Stimulated activated memory B cell treated with anti-CD40 and anti-IgM and Interleukin-4, amounts not matched to agents 10 μg/mL and 1 μg/mL and 100 μg/mL, for 72 hours (primary cell): Measurements from ENCODE around the gene LIX1L.
A peak's percentile ranks its signal among the peaks of the same experiment; 100 is the strongest.

Experiments used
- ATAC-seq: fragments of 150-1000 bp; cut with Tn5 transposase; 2 replicates; pipeline ENCODE4 v1.10.0; 2021
- H3K27ac Mint-ChIP-seq: one replicate; pipeline ENCODE4 v1.8.0; 2022; ENCODE audit warnings: mild to moderate bottlenecking, mixed read lengths
- H3K27me3 Mint-ChIP-seq: one replicate; pipeline ENCODE4 v1.8.0; 2022; ENCODE audit warnings: mixed read lengths
- H3K36me3 Mint-ChIP-seq: one replicate; pipeline ENCODE4 v1.8.0; 2022; ENCODE audit warnings: mixed read lengths
- H3K4me1 Mint-ChIP-seq: one replicate; pipeline ENCODE4 v1.8.0; 2022; ENCODE audit warnings: mixed read lengths
- H3K4me3 Mint-ChIP-seq: one replicate; pipeline ENCODE4 v1.8.0; 2022; ENCODE audit warnings: mild to moderate bottlenecking, moderate library complexity, mixed read lengths
- H3K9me3 Mint-ChIP-seq: one replicate; pipeline ENCODE4 v1.8.0; 2022; ENCODE audit warnings: mixed read lengths

Gene LIX1L

DNA sequence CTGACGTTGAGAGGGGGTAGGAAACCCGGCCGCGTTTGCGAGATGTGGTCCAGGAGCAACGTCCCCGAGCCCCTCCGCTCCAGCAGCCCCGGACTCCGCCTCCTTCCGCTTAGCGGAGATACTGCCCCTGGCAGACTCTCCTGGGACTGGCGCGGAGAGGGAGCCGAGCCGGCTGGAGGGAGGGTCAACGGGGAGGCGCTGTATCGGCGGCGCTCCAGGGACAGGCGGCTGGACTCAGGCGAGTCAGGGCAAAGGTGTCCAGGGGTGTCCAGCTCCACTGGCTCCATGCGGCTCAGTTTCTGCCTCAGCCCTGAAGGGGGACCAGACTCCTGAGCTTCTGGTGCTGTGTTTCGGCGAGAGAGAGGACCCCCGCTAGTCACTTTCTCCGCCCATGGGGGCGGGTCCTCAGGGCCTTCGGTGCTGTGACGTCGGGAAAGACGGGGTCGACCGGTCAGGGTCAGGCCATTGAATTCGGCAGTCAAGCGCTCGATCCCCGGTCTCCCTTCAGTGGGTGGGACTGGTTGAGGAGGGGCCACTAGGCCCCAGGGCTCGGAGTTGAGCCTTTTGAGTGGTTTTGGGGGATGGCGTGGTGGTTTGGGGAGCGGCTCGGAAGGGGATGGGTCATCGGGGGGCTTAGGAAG, 2.8 kb upstream of the LIX1L start:
- Mint-ChIP-seq H3K4me3 (peak overlapping the region; percentile 85), H3K27ac (peak overlapping the region; percentile 86), H3K27me3 (no peaks in the 10 kb centered on the region), H3K9me3 (no peaks in the 10 kb centered on the region), H3K4me1 (peaks cover 81% of the 10 kb centered on the region), H3K36me3 (no peaks in the 10 kb centered on the region)
- ATAC-seq, result no peak

DNA sequence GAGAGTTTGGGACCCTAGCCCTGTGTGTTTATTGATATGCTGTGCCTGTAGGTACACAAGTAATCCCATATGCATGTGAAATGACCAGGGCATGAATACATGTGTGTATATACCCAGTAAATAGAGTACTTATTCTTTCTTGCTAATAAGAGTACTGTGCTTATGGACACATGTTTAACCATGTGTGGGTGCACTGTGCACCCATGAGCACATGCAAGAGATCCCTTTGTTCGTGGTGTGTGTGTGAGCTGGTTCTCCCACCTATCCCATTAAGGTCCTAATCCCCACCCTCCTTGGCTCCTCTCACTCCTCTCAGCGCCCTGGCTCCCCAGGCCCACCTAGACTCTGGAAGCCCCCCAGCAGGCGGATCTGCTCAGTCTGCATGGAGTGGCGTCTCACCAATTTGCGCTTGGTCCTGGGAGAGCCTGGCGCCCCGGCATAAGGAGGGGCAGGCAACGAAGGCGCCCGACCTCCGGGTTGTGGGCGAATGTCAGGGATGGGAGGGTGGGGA, 2.2 kb upstream of the LIX1L start:
- Mint-ChIP-seq H3K4me3 (peak overlapping the region; percentile 85), H3K4me1 (peaks cover 82% of the 10 kb centered on the region), H3K36me3 (no peaks in the 10 kb centered on the region), H3K27ac (peak overlapping the region; percentile 86), H3K27me3 (no peaks in the 10 kb centered on the region), H3K9me3 (no peaks in the 10 kb centered on the region)
- no peak for ATAC-seq

DNA sequence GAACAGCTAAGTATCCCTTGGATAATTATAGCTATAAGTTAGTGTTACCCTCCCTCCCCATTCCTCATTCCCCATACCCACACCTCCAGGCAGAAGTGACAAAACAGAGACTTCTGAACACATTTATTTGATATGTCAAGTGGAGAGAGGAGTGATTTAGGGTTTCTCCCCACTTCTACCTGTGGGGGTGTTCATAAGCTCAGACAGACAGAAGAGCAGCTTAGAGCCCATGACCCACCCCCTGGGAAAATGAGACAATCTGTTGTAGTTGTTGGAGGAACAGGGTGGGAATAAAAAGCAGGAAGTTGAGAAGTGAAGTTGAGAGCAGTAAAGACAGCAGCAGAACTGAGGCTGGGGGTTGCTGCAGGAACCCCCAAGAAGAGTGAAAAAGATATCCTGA, 1.5 kb upstream of the LIX1L start:
- no peak for ATAC-seq
- H3K27ac Mint-ChIP-seq, result peak overlapping the region; percentile 3
- H3K9me3 Mint-ChIP-seq, result no peaks in the 10 kb centered on the region
- no peaks in the 10 kb centered on the region for H3K27me3 Mint-ChIP-seq
- no peak overlapping the region for H3K4me3 Mint-ChIP-seq
- peaks cover 83% of the 10 kb centered on the region for H3K4me1 Mint-ChIP-seq
- no peaks in the 10 kb centered on the region for H3K36me3 Mint-ChIP-seq

DNA sequence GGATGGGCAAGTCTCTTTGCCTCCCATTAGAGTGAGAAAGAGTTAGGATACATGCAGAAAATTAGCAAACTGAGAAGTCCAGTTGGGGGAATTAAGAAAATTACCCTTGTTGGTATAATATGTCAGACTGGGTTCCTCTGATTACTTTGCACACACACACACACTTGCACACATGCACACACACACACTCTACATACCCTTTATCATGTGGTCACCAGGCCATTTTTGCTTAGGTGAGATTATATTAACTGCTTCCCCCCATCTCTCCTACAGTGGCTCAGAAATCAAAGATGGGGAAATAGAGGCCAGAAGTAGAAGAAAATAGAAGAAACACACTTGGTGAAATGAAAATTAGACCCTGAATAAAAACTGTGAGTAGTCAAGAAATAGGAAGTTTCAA, 917 bp upstream of the LIX1L start:
- H3K27me3 Mint-ChIP-seq, result no peaks in the 10 kb centered on the region
- H3K27ac Mint-ChIP-seq, result peak overlapping the region; percentile 81
- H3K36me3 Mint-ChIP-seq, result no peaks in the 10 kb centered on the region
- peaks cover 83% of the 10 kb centered on the region for H3K4me1 Mint-ChIP-seq
- ATAC-seq, result no peak
- no peak overlapping the region for H3K4me3 Mint-ChIP-seq
- no peaks in the 10 kb centered on the region for H3K9me3 Mint-ChIP-seq

DNA sequence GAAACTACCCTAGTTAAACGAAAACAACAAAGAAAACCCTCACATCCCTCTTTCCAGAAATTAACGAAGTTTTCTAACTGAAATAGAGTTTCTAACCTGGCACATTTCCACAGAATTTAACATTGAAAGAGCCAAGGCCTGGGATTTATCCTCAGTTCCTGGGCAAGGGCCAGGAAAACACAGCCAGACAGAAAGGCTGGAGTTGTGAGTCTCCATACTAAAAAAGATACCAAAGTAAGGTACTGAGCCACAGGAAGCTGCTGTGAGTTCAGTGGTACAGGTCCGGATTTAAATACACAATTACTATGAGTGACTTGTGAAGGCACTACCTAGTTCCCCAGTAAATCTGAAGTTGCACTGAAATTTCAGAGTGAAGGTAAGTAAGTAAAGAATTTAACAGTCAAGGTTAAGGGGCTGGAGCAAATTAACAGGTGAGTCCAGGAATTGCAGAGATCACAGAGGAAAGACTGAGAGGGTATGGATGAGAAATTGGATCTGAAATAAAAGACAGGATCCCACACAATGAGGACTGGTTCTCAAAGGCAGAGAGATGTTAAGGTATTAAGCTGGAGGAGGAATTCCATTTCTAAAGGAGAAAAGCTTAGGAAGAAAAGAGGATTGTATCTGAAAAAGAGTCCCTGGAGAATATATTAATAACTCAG, 905 bp downstream of the LIX1L start:
- H3K4me3 Mint-ChIP-seq, result peak overlapping the region; percentile 97
- ATAC-seq, result no peak

DNA sequence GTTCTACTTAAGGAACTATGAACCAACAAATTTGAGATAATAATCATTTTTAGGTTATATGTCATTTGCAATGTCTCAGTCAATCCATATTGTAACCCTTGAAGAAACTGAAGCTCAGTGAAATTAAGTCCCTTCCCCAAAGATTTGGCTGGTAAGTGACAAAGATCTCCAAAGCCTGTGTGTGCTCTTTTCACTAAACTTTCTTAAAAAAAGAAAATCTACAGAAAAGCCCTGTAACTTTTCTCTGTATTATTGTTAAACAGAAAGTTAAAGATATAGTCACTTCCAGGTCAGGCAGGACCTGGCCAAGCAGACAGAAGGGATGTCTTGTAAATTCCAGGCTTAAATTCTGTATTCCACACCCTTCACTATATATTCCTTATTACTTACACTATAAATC, 1.5 kb downstream of the LIX1L start:
- peak overlapping the region; percentile 81 for H3K27ac Mint-ChIP-seq
- H3K36me3 Mint-ChIP-seq, result no peaks in the 10 kb centered on the region
- ATAC-seq, result no peak
- H3K9me3 Mint-ChIP-seq, result no peaks in the 10 kb centered on the region
- H3K27me3 Mint-ChIP-seq, result no peaks in the 10 kb centered on the region
- H3K4me3 Mint-ChIP-seq, result peak overlapping the region; percentile 97
- H3K4me1 Mint-ChIP-seq, result peaks cover 72% of the 10 kb centered on the region

More for the DNA sequence above, 905 bp downstream of the LIX1L start:
- peak overlapping the region; percentile 81 for H3K27ac Mint-ChIP-seq
- no peaks in the 10 kb centered on the region for H3K9me3 Mint-ChIP-seq
- H3K36me3 Mint-ChIP-seq, result no peaks in the 10 kb centered on the region
- no peaks in the 10 kb centered on the region for H3K27me3 Mint-ChIP-seq
- peaks cover 72% of the 10 kb centered on the region for H3K4me1 Mint-ChIP-seq

DNA sequence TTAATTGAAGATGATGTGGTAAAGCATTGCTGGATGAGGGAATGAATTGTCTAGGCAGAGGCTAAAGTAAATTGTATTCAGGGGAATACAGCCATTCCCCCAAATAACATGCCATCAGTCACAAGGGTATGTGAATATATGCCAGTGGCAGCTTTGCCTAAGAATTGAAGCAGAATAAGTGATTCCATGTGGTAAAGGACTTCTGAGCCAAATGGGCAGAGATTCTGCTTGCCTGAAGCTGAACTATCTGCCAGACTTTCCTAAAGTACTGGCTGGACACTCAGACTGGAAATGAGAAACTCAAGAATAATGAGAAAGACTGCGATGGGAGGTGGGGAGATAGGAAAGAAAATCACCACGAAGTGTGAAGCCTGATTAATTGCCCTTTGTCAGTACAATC, 2.4 kb downstream of the LIX1L start:
- ATAC-seq, result no peak
- no peak overlapping the region for H3K4me3 Mint-ChIP-seq
- no peaks in the 10 kb centered on the region for H3K36me3 Mint-ChIP-seq
- H3K4me1 Mint-ChIP-seq, result peaks cover 63% of the 10 kb centered on the region
- no peaks in the 10 kb centered on the region for H3K9me3 Mint-ChIP-seq
- H3K27ac Mint-ChIP-seq, result no peak overlapping the region
- H3K27me3 Mint-ChIP-seq, result no peaks in the 10 kb centered on the region

DNA sequence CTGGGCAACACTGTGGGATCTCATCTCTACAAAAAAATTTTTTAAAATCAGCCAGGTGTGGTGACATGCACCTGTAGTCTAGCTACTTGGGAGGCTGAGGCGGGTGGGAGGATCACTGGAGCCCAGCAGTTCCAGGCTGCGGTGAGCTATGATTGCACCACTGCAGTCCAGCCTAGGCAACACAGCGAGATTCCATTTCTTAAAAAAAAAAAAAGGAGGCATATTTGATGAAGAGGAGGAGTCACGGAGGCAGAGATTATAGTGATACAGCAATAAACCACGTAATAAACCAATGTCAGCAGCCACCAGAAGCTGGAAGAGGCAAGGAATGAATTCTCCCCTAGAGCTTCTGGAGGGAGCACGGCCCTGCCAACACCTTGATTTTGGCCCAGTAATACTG, 4.0 kb downstream of the LIX1L start:
- Mint-ChIP-seq H3K27me3 (no peaks in the 10 kb centered on the region), H3K4me1 (peaks cover 53% of the 10 kb centered on the region), H3K4me3 (no peak overlapping the region), H3K9me3 (no peaks in the 10 kb centered on the region), H3K36me3 (peaks cover 5% of the 10 kb centered on the region), H3K27ac (no peak overlapping the region)
- ATAC-seq, result no peak

DNA sequence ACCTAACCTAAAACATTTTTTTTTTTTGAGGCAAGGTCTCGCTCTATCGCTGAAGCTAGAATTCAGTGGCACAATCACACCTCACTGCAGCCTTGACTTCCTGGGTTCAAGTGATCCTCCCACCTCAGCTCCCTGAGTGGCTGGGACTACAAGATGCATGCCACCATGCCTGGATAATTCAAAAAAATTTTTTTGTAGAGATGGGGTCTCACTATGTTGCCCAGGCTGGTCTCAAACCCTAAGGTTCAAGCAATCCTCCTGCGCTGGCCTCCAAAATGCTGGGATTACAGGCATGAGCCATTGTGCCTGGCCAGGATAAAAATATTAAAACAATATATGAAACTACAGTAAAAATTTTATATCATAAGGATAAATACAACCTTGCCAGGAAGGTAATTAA, 4.9 kb downstream of the LIX1L start:
- no peak for ATAC-seq
- Mint-ChIP-seq H3K27ac (no peak overlapping the region), H3K9me3 (no peaks in the 10 kb centered on the region), H3K27me3 (no peaks in the 10 kb centered on the region), H3K4me1 (peaks cover 44% of the 10 kb centered on the region), H3K4me3 (no peak overlapping the region), H3K36me3 (peaks cover 5% of the 10 kb centered on the region)

DNA sequence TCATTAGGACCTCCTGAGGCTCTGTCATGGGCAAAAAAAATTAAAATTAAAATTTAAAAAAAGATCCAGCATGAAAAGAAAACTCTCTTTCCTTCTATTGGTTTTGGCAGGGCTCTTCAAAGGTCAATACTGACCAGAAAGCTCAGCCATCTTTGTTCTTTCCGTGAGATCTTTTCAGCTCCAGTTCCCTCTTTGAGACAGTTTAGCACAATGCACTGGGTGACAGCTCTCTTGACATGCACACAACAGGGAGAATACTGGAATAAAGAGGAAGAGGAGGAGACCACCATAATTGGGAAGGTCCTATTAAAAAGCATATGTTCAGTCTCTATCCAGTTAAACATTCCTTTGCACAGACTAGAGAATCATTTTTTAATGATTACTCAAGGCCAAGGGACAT, 6.3 kb downstream of the LIX1L start:
- H3K27ac Mint-ChIP-seq, result no peak overlapping the region
- ATAC-seq, result no peak
- peaks cover 13% of the 10 kb centered on the region for H3K36me3 Mint-ChIP-seq
- H3K9me3 Mint-ChIP-seq, result no peaks in the 10 kb centered on the region
- H3K4me3 Mint-ChIP-seq, result no peak overlapping the region
- no peaks in the 10 kb centered on the region for H3K27me3 Mint-ChIP-seq
- H3K4me1 Mint-ChIP-seq, result peaks cover 33% of the 10 kb centered on the region

DNA sequence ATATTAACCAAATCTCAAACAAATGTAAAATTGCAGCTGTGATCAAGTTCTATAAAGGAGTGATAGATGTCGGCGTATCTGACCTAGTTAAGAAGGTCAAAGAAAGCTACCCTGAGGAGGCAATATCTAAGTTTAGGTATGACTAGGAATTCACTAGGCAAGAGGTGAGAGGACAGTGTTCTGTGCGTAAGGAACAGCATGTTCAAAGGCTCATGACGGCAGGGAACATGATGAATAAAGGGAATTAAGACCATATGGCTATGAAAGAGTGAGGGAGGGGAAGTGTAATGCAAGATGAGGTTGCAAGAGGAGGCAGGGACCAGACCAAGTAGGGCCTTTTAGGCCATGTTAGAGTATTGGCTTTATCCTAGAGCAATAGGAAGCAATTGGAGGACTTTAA, 8.6 kb downstream of the LIX1L start:
- H3K9me3 Mint-ChIP-seq, result no peaks in the 10 kb centered on the region
- no peak overlapping the region for H3K4me3 Mint-ChIP-seq
- ATAC-seq, result no peak
- peaks cover 17% of the 10 kb centered on the region for H3K4me1 Mint-ChIP-seq
- peaks cover 22% of the 10 kb centered on the region for H3K36me3 Mint-ChIP-seq
- no peaks in the 10 kb centered on the region for H3K27me3 Mint-ChIP-seq
- peak overlapping the region; percentile 2 for H3K27ac Mint-ChIP-seq

DNA sequence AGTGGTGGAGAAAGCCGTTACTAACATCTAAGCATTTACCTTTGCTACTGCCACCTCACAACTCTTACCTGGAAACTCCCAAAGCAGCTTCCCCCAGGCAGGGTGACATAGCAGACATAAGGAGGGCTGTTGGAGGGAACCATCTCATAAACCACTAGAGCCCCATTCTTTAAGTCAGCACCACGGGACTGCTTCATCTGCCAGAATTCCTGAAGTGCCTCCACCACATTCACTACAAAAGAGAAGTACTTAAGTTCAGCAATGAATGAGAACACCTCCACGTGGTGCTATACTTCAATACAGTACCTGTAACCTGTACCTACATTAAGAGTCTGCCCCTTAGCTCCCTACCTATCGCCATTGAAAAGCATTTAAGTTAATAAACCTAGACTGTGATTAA, 10.3 kb downstream of the LIX1L start:
- Mint-ChIP-seq H3K4me3 (no peak overlapping the region), H3K27ac (no peak overlapping the region), H3K4me1 (peaks cover 7% of the 10 kb centered on the region), H3K27me3 (no peaks in the 10 kb centered on the region), H3K9me3 (no peaks in the 10 kb centered on the region), H3K36me3 (peaks cover 30% of the 10 kb centered on the region)
- no peak for ATAC-seq

DNA sequence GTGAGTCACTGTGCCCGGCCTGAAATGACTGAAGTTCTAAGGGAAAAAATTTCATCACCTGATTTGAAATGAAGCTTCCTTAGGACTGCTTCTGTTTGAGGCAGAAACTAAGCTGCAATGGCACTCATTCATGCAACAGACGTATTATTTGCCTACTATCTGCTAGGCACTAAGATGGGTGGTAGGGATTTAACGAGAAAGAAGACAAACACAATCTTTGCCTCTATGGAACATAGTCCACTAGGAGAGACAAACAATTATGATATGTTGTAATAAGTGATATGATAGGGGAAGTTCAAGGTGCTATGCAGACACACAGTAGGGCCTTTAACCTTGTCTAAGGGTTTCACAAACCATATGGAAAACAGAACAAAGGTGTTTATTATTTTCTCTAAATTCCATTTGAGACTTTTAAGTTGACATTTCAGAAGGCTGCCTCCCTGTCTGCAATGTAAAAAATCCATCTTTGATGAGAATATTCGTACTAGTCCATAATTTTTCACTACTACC, 11.3 kb downstream of the LIX1L start:
- peaks cover 1% of the 10 kb centered on the region for H3K4me1 Mint-ChIP-seq
- no peak for ATAC-seq
- H3K27ac Mint-ChIP-seq, result no peak overlapping the region
- no peaks in the 10 kb centered on the region for H3K9me3 Mint-ChIP-seq
- peaks cover 37% of the 10 kb centered on the region for H3K36me3 Mint-ChIP-seq
- H3K4me3 Mint-ChIP-seq, result no peak overlapping the region
- H3K27me3 Mint-ChIP-seq, result no peaks in the 10 kb centered on the region

DNA sequence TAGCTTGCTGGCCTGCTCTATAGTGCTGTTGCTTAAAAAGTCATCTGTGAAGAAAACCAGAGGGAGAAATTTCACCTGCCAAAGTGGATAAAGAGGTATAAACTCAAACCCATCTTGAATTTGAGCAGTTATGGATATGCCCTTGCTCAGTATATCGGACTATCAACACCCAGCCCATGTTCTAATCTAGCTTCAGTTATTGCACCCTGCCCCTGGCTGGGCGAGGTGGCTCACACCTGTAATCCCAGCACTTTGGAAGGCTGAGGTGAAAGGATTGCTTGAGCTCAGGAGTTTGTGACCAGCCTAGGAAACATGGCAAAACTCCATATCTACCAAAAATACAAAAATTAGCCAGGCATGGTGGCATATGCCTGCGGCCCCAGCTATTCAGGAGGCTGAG, 13.3 kb downstream of the LIX1L start:
- no peaks in the 10 kb centered on the region for H3K9me3 Mint-ChIP-seq
- no peak overlapping the region for H3K4me3 Mint-ChIP-seq
- H3K27ac Mint-ChIP-seq, result no peak overlapping the region
- no peaks in the 10 kb centered on the region for H3K27me3 Mint-ChIP-seq
- peaks cover 37% of the 10 kb centered on the region for H3K36me3 Mint-ChIP-seq
- no peak for ATAC-seq
- no peaks in the 10 kb centered on the region for H3K4me1 Mint-ChIP-seq

DNA sequence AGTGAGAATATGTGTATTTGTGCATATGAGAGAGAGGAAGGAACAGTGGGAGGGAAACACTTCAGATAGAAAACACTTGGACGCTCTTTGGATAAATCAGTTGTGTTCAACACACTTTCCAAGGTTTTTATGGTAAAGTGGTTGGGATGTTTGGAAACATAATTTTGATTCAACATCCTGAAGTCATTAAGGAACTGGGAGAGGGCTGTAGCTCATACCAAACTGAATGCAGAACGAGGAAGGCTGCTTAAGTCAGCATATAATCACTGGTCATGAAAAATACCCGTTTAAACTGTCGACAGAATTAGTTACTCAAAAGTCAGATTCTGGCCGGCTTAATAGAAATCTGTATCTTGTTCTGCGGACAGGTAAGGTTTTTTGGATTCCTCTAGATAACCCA, 14.9 kb downstream of the LIX1L start:
- H3K4me3 Mint-ChIP-seq, result no peak overlapping the region
- no peaks in the 10 kb centered on the region for H3K4me1 Mint-ChIP-seq
- no peaks in the 10 kb centered on the region for H3K9me3 Mint-ChIP-seq
- H3K27me3 Mint-ChIP-seq, result no peaks in the 10 kb centered on the region
- no peak overlapping the region for H3K27ac Mint-ChIP-seq
- no peak for ATAC-seq
- peaks cover 32% of the 10 kb centered on the region for H3K36me3 Mint-ChIP-seq

DNA sequence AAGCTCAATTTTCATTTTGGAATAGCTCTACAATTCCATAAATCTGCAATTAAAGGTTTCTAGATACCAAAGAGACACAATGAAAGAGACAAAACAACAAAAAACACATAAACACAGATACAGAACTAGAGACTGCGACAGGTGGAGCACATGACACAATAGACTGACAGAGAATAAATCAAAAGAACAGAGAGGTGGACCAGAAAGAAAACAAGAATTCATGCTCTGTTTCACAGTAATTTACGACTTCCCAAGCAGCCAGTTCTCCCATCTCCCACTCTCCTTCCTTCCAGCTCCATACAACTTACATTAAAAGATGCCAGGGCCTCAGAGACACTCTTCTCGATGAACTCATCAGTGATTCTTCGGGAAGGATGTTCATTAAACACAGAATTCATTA, 15.4 kb downstream of the LIX1L start:
- no peaks in the 10 kb centered on the region for H3K27me3 Mint-ChIP-seq
- no peak for ATAC-seq
- peaks cover 32% of the 10 kb centered on the region for H3K36me3 Mint-ChIP-seq
- H3K4me1 Mint-ChIP-seq, result no peaks in the 10 kb centered on the region
- no peak overlapping the region for H3K4me3 Mint-ChIP-seq
- H3K27ac Mint-ChIP-seq, result no peak overlapping the region
- H3K9me3 Mint-ChIP-seq, result no peaks in the 10 kb centered on the region
